ENCODE measurements around the gene TUBGCP3. TPM values are rescaled to one million over a fixed set of nuclear protein-coding genes. Genes with fewer than 3 reads are reported as not detected.

Gene TUBGCP3
- total RNA-seq, 6 experiments from 2014 or later: 16.5 to 28.5 (median 25.6) TPM

- no peak for DNase-seq
- Mint-ChIP-seq H3K9me3 (peaks cover 9% of the 10 kb centered on the region; the same call in 1 of the 2 replicates), H3K36me3 (ENCODE audit: low read depth) (no peaks in the 10 kb centered on the region), H3K4me3 (no peak overlapping the region), H3K27me3 (ENCODE audit: insufficient read depth) (peaks cover 29% of the 10 kb centered on the region), H3K27ac (no peak overlapping the region), H3K4me1 (ENCODE audit: low read depth) (no peaks in the 10 kb centered on the region)
- TF ChIP-seq, protein P1, sequence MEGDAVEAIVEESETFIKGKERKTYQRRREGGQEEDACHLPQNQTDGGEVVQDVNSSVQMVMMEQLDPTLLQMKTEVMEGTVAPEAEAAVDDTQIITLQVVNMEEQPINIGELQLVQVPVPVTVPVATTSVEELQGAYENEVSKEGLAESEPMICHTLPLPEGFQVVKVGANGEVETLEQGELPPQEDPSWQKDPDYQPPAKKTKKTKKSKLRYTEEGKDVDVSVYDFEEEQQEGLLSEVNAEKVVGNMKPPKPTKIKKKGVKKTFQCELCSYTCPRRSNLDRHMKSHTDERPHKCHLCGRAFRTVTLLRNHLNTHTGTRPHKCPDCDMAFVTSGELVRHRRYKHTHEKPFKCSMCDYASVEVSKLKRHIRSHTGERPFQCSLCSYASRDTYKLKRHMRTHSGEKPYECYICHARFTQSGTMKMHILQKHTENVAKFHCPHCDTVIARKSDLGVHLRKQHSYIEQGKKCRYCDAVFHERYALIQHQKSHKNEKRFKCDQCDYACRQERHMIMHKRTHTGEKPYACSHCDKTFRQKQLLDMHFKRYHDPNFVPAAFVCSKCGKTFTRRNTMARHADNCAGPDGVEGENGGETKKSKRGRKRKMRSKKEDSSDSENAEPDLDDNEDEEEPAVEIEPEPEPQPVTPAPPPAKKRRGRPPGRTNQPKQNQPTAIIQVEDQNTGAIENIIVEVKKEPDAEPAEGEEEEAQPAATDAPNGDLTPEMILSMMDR (IDR thresholded peaks at IDR 0.05): no peak
Observed at GRCh38 chr13:112453207-112453829, 134.6 kb downstream of the TUBGCP3 start.

- no peak overlapping the region for H3K4me3 Mint-ChIP-seq
- no peak for DNase-seq
- TF ChIP-seq, protein P1 (IDR thresholded peaks at IDR 0.05): no peak
- H3K27ac Mint-ChIP-seq: no peak overlapping the region
- peaks cover 9% of the 10 kb centered on the region; the same call in 1 of the 2 replicates for H3K9me3 Mint-ChIP-seq
- H3K27me3 Mint-ChIP-seq (ENCODE audit: insufficient read depth): peaks cover 26% of the 10 kb centered on the region
- no peaks in the 10 kb centered on the region for H3K4me1 Mint-ChIP-seq (ENCODE audit: low read depth)
- no peaks in the 10 kb centered on the region for H3K36me3 Mint-ChIP-seq (ENCODE audit: low read depth)
Observed at GRCh38 chr13:112452380-112453206, 135.4 kb downstream of the TUBGCP3 start.

- no peaks in the 10 kb centered on the region for H3K36me3 Mint-ChIP-seq (ENCODE audit: low read depth)
- peaks cover 9% of the 10 kb centered on the region; the same call in 1 of the 2 replicates for H3K9me3 Mint-ChIP-seq
- TF ChIP-seq, protein P1 (IDR thresholded peaks at IDR 0.05): no peak
- no peak overlapping the region for H3K27ac Mint-ChIP-seq
- H3K4me3 Mint-ChIP-seq: no peak overlapping the region
- no peak for DNase-seq
- H3K27me3 Mint-ChIP-seq (ENCODE audit: insufficient read depth): peaks cover 30% of the 10 kb centered on the region
- no peaks in the 10 kb centered on the region for H3K4me1 Mint-ChIP-seq (ENCODE audit: low read depth)
Observed at GRCh38 chr13:112451512-112452379, 136.2 kb downstream of the TUBGCP3 start.

- no peaks in the 10 kb centered on the region for H3K4me1 Mint-ChIP-seq (ENCODE audit: low read depth)
- no peak overlapping the region for H3K4me3 Mint-ChIP-seq
- H3K27me3 Mint-ChIP-seq (ENCODE audit: insufficient read depth): peaks cover 27% of the 10 kb centered on the region
- H3K9me3 Mint-ChIP-seq: peaks cover under 1% of the 10 kb centered on the region; the same call in 1 of the 2 replicates
- no peak overlapping the region for H3K27ac Mint-ChIP-seq
- no peaks in the 10 kb centered on the region for H3K36me3 Mint-ChIP-seq (ENCODE audit: low read depth)
- DNase-seq: no peak
- TF ChIP-seq, protein P1 (IDR thresholded peaks at IDR 0.05): no peak
Observed at GRCh38 chr13:112450904-112451240, 137.1 kb downstream of the TUBGCP3 start.

GRCh38 chr13:112450118-112450903 is 137.6 kb downstream of the TUBGCP3 start:
- DNase-seq: no peak
- no peak overlapping the region for H3K4me3 Mint-ChIP-seq
- H3K4me1 Mint-ChIP-seq (ENCODE audit: low read depth): no peaks in the 10 kb centered on the region
- TF ChIP-seq, protein P1 (IDR thresholded peaks at IDR 0.05): no peak
- H3K27me3 Mint-ChIP-seq (ENCODE audit: insufficient read depth): peaks cover 26% of the 10 kb centered on the region
- H3K9me3 Mint-ChIP-seq: no peaks in the 10 kb centered on the region; the same call in 1 of the 2 replicates
- no peaks in the 10 kb centered on the region for H3K36me3 Mint-ChIP-seq (ENCODE audit: low read depth)
- H3K27ac Mint-ChIP-seq: no peak overlapping the region
